GM10248 (cell line): ENCODE measurements around the gene SLC1A2.
"Not testable (repeated sequence)": the region's sequence is repeated elsewhere in the genome, so short reads cannot be mapped to it uniquely, and the experiment has no call there.

Experiments used
- CTCF ChIA-PET: fragments of 300-600 bp; sonication (Branson Sonifier 250); formaldehyde crosslinking; extraction: SDS; loops from one replicate; lab custom pipeline; 2021; ENCODE audit warnings: antibody characterized with exemption; lab: Yijun Ruan, JAX
- POLR2A ChIA-PET: fragments of 350-650 bp; sonication (Branson Sonifier 250); formaldehyde crosslinking; extraction: SDS; loops from one replicate; lab custom pipeline; 2020; ENCODE audit warnings: antibody characterized with exemption; lab: Yijun Ruan, JAX
- DNase-seq: peaks from one replicate; pipeline ENCODE4 v3.0.0; 2012; ENCODE audit errors: extremely low spot score
- CTCF ChIP-seq: IDR thresholded peaks from 2 replicates; pipeline ENCODE4 v1.5.1; 2012; ENCODE audit warnings: mild to moderate bottlenecking, low read depth; ENCODE audit errors: extremely low read depth, missing control alignments, control extremely low read depth

SLC1A2 gene

GRCh38 chr11:35227576-35228327 lies 191.6 kb downstream of the SLC1A2 start:
- no peak for TF ChIP-seq CTCF
- POLR2A ChIA-PET, result no interaction called here
- DNase-seq, result no peak
- CTCF ChIA-PET, result interaction anchor here (1.0 to 5.8 kb wide), 2 partner anchors 9 kb away, joined by 3 to 47 read pairs; no protein-coding TSS in a partner anchor

GRCh38 chr11:35226756-35227155 lies 192.6 kb downstream of the SLC1A2 start:
- DNase-seq, POLR2A ChIA-PET: not testable (repeated sequence)
- CTCF ChIA-PET, result interaction anchor here (5.8 kb wide), 1 partner anchor 10 kb away, joined by 47 read pairs; no protein-coding TSS in a partner anchor

- ChIA-PET CTCF (interaction anchor here (0.7 to 5.8 kb wide), 2 partner anchors 11 to 19 kb away, joined by 3 to 47 read pairs; no protein-coding TSS in a partner anchor), POLR2A (no interaction called here)
- no peak for DNase-seq
- TF ChIP-seq CTCF, result no peak
Measured at GRCh38 chr11:35225946-35226520, 193.3 kb downstream of the SLC1A2 start.

GRCh38 chr11:35223991-35224390 lies 195.4 kb downstream of the SLC1A2 start:
- TF ChIP-seq CTCF, result no peak
- DNase-seq, result no peak
- POLR2A ChIA-PET, result no interaction called here
- CTCF ChIA-PET, result interaction anchor here (1.0 to 5.8 kb wide), 4 partner anchors 13 to 82 kb away, joined by 3 to 47 read pairs (median 4); no protein-coding TSS in a partner anchor

- TF ChIP-seq CTCF, result no peak
- no peak for DNase-seq
- ChIA-PET CTCF (interaction anchor here (1.0 to 5.8 kb wide), 5 partner anchors 8 to 82 kb away, joined by 3 to 47 read pairs (median 4); no protein-coding TSS in a partner anchor), POLR2A (no interaction called here)
Measured at GRCh38 chr11:35223371-35223796, 196.0 kb downstream of the SLC1A2 start.

- no peak for TF ChIP-seq CTCF
- no peak for DNase-seq
- ChIA-PET POLR2A (no interaction called here), CTCF (interaction anchor here (1.1 to 1.7 kb wide), 6 partner anchors 9 to 212 kb away, joined by 3 to 6 read pairs (median 4); no protein-coding TSS in a partner anchor)
Measured at GRCh38 chr11:35218956-35219355, 200.4 kb downstream of the SLC1A2 start.
